ENCODE measurements around the gene RPRD2. TPM values are rescaled to one million over a fixed set of nuclear protein-coding genes. Genes with fewer than 3 reads are reported as not detected.

The RPRD2 gene
- total RNA-seq, 1 experiment from 2014 or later = 7.1 TPM

- in situ Hi-C loops (cut with HindIII; ENCODE audit: low pct_unique_long_range_greater_than_20kb, low sequenced_read_pairs) = no loop called here
- DNase-seq (ENCODE audit: low read depth, low spot score) = no peak
These were observed 157.4 kb downstream of the RPRD2 start for GRCh38 chr1:150521196-150521968.

GRCh38 chr1:150525348-150525747, 161.4 kb downstream of the RPRD2 start:
- in situ Hi-C loops (cut with HindIII; ENCODE audit: low pct_unique_long_range_greater_than_20kb, low sequenced_read_pairs) = no loop called here
- no peak for DNase-seq (ENCODE audit: low read depth, low spot score)

Other genes with a start within 250 kb of the RPRD2 start
- 22.9 and 23.2 TPM in 2 replicates for gene PLEKHO1, start 214.2 kb upstream of the RPRD2 start, total RNA-seq (2014; rRNA removed; shearing (Covaris generic))
- gene ANP32E, start 128.0 kb upstream of the RPRD2 start, total RNA-seq (2014; rRNA removed; shearing (Covaris generic)) = 26.8 and 28.6 TPM in 2 replicates
- 53.6 and 54.4 TPM in 2 replicates for gene CA14, start 106.4 kb upstream of the RPRD2 start, total RNA-seq (2014; rRNA removed; shearing (Covaris generic))
- 208 and 231 TPM in 2 replicates for gene APH1A, start 95.1 kb upstream of the RPRD2 start, total RNA-seq (2014; rRNA removed; shearing (Covaris generic))
- 1.5 and 3.1 TPM in 2 replicates for gene C1orf54, start 91.4 kb upstream of the RPRD2 start, total RNA-seq (2014; rRNA removed; shearing (Covaris generic))
- gene CIART, start 81.6 kb upstream of the RPRD2 start, total RNA-seq (2014; rRNA removed; shearing (Covaris generic)) = 0.21 TPM in 1 of 2 replicates, not detected in the other
- gene MRPS21, start 70.3 kb upstream of the RPRD2 start, total RNA-seq (2014; rRNA removed; shearing (Covaris generic)) = 77.2 and 88.4 TPM in 2 replicates
- 50.4 and 52.7 TPM in 2 replicates for gene PRPF3, start 42.6 kb upstream of the RPRD2 start, total RNA-seq (2014; rRNA removed; shearing (Covaris generic))
- gene TARS2, start 123.3 kb downstream of the RPRD2 start, total RNA-seq (2014; rRNA removed; shearing (Covaris generic)) = 24.7 and 28.3 TPM in 2 replicates
- 192 TPM in 2 replicates for gene ECM1, start 144.0 kb downstream of the RPRD2 start, total RNA-seq (2014; rRNA removed; shearing (Covaris generic))
- not detected in 2 replicates for gene FALEC, start 151.6 kb downstream of the RPRD2 start, total RNA-seq (2014; rRNA removed; shearing (Covaris generic))
- gene ADAMTSL4, start 185.3 kb downstream of the RPRD2 start, total RNA-seq (2014; rRNA removed; shearing (Covaris generic)) = 0.27 and 0.48 TPM in 2 replicates
- gene MCL1, start 215.5 kb downstream of the RPRD2 start, total RNA-seq (2014; rRNA removed; shearing (Covaris generic)) = 123 and 130 TPM in 2 replicates

All from SK-MEL-5 (cell line).